Fibroblast of peridontal ligament (primary cell): ENCODE results near the gene P2RX7.
"Not testable (repeated sequence)": the region's sequence is repeated elsewhere in the genome, so short reads cannot be mapped to it uniquely, and the experiment has no call there.

Experiments used
- DNase-seq: peaks from one replicate; pipeline ENCODE4 v3.0.0-alpha.2; 2010; ENCODE audit errors: extremely low read depth

P2RX7 gene

GRCh38 chr12:121205491-121205890 is 72.8 kb downstream of the P2RX7 start:
- no peak for DNase-seq

GRCh38 chr12:121208571-121208970 is 75.9 kb downstream of the P2RX7 start:
- DNase-seq: not testable (repeated sequence)

GRCh38 chr12:121209221-121209620 is 76.5 kb downstream of the P2RX7 start:
- no peak for DNase-seq

GRCh38 chr12:121209624-121210572 is 77.2 kb downstream of the P2RX7 start, which contains the start of gene P2RX4:
P2RX4 (plus strand) TSS chr12:121210129; CDS start chr12:121210165, 36 bp downstream.
- DNase-seq: peak; percentile 66

GRCh38 chr12:121212875-121213274 is 80.2 kb downstream of the P2RX7 start:
- no peak for DNase-seq

- peak; percentile 64 for DNase-seq
Observed at GRCh38 chr12:121214166-121214777, 81.6 kb downstream of the P2RX7 start.

- peak; percentile 91 for DNase-seq
Observed at GRCh38 chr12:121214855-121215745, 82.4 kb downstream of the P2RX7 start.

- DNase-seq: no peak
Observed at GRCh38 chr12:121216102-121216501, 83.4 kb downstream of the P2RX7 start.

- DNase-seq: no peak
Observed at GRCh38 chr12:121217063-121217462, 84.4 kb downstream of the P2RX7 start.

- DNase-seq: no peak
Observed at GRCh38 chr12:121217761-121218160, 85.1 kb downstream of the P2RX7 start.

- no peak for DNase-seq
Observed at GRCh38 chr12:121218588-121219352, 86.1 kb downstream of the P2RX7 start.

- no peak for DNase-seq
Observed at GRCh38 chr12:121219353-121219986, 86.8 kb downstream of the P2RX7 start.

- no peak for DNase-seq
Observed at GRCh38 chr12:121222847-121223246, 90.2 kb downstream of the P2RX7 start.

- DNase-seq: no peak
Observed at GRCh38 chr12:121223292-121224285, 90.9 kb downstream of the P2RX7 start.

- no peak for DNase-seq
Observed at GRCh38 chr12:121224591-121224990, 91.9 kb downstream of the P2RX7 start.

- no peak for DNase-seq
Observed at GRCh38 chr12:121226399-121226798, 93.7 kb downstream of the P2RX7 start.

GRCh38 chr12:121226871-121227270 is 94.2 kb downstream of the P2RX7 start:
- not testable (repeated sequence) for DNase-seq

- no peak for DNase-seq
Observed at GRCh38 chr12:121227294-121227693, 94.6 kb downstream of the P2RX7 start.

GRCh38 chr12:121228919-121229665 is 96.4 kb downstream of the P2RX7 start:
- DNase-seq: no peak
